ENCODE measurements around the gene SLC6A18.
"Not testable (repeated sequence)": the region's sequence is repeated elsewhere in the genome, so short reads cannot be mapped to it uniquely, and the experiment has no call there.

DNA sequence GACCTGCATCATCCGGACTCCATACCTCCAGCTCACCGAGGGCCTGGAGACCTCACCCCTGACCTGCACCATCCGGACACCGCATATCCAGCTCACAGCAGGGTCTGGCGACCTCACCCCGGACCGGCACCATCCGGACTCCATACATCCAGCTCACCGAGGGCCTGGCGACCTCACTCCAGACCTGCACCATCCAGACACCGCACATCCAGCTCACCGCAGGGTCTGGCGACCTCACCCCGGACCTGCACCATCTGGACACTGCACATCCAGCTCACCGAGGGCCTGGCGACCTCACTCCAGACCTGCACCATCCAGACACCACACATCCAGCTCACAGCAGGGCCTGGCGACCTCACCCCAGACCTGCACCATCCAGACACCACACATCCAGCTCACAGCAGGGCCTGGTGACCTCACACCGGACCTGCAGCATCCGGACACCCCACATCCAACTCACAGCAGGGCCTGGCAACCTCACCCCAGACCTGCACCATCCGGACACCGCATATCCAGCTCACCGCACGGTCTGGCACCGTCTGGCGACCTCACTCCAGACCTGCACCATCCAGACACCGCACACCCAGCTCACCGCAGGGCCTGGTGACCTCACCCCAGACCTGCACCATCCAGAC is 59.3 kb downstream of the SLC6A18 start:
- TF ChIP-seq POLR2A (IDR thresholded peaks at IDR 0.05) = not testable (repeated sequence)
- TF ChIP-seq, protein P1, sequence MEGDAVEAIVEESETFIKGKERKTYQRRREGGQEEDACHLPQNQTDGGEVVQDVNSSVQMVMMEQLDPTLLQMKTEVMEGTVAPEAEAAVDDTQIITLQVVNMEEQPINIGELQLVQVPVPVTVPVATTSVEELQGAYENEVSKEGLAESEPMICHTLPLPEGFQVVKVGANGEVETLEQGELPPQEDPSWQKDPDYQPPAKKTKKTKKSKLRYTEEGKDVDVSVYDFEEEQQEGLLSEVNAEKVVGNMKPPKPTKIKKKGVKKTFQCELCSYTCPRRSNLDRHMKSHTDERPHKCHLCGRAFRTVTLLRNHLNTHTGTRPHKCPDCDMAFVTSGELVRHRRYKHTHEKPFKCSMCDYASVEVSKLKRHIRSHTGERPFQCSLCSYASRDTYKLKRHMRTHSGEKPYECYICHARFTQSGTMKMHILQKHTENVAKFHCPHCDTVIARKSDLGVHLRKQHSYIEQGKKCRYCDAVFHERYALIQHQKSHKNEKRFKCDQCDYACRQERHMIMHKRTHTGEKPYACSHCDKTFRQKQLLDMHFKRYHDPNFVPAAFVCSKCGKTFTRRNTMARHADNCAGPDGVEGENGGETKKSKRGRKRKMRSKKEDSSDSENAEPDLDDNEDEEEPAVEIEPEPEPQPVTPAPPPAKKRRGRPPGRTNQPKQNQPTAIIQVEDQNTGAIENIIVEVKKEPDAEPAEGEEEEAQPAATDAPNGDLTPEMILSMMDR (IDR thresholded peaks at IDR 0.05) = not testable (repeated sequence)

All from thyroid gland (tissue), 4 donors.